ENCODE data around the gene TCTN3.
"Not testable (repeated sequence)": the region's sequence is repeated elsewhere in the genome, so short reads cannot be mapped to it uniquely, and the experiment has no call there.

TCTN3 gene

GRCh38 chr10:95730233-95730632, 36.5 kb upstream of the TCTN3 start:
- no peak overlapping the region for H3K4me3 ChIP-seq (ENCODE audit: control insufficient read depth, low read depth, low read length)
- TF ChIP-seq, protein P1, sequence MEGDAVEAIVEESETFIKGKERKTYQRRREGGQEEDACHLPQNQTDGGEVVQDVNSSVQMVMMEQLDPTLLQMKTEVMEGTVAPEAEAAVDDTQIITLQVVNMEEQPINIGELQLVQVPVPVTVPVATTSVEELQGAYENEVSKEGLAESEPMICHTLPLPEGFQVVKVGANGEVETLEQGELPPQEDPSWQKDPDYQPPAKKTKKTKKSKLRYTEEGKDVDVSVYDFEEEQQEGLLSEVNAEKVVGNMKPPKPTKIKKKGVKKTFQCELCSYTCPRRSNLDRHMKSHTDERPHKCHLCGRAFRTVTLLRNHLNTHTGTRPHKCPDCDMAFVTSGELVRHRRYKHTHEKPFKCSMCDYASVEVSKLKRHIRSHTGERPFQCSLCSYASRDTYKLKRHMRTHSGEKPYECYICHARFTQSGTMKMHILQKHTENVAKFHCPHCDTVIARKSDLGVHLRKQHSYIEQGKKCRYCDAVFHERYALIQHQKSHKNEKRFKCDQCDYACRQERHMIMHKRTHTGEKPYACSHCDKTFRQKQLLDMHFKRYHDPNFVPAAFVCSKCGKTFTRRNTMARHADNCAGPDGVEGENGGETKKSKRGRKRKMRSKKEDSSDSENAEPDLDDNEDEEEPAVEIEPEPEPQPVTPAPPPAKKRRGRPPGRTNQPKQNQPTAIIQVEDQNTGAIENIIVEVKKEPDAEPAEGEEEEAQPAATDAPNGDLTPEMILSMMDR (IDR thresholded peaks at IDR 0.05; ENCODE audit: control insufficient read depth, insufficient read depth, low read depth, low read length, missing control alignments), result no peak
- no peak for DNase-seq (ENCODE audit: low read depth)

- no peak for DNase-seq (ENCODE audit: low read depth)
- H3K4me3 ChIP-seq (ENCODE audit: control insufficient read depth, low read depth, low read length), result no peak overlapping the region
- TF ChIP-seq, protein P1 (IDR thresholded peaks at IDR 0.05; ENCODE audit: control insufficient read depth, insufficient read depth, low read depth, low read length, missing control alignments), result no peak
These were observed 35.8 kb upstream of the TCTN3 start for GRCh38 chr10:95729323-95730055.

DNA sequence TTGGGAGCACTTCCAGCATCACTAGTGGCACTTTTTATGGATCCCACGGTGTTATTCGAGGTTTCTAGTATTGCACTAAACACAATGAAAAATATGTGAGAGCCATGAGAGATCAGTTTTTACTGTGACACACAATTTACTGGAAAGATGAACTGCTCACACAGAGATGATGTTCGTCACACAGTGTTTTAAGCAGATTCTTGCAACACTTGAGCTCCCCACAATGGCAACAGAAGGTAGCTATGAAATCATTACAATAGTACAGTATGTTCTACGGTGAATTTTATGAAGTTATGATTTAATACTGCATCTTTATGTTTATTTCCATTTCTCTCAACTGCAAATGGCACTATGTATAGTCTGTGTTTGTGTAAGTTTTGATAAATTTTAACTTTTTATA, 34.8 kb upstream of the TCTN3 start:
- H3K4me3 ChIP-seq (ENCODE audit: control insufficient read depth, low read depth, low read length), result no peak overlapping the region
- TF ChIP-seq, protein P1 (IDR thresholded peaks at IDR 0.05; ENCODE audit: control insufficient read depth, insufficient read depth, low read depth, low read length, missing control alignments), result no peak
- DNase-seq (ENCODE audit: low read depth), result no peak

GRCh38 chr10:95722496-95722895, 28.8 kb upstream of the TCTN3 start:
- not testable (repeated sequence) for DNase-seq (ENCODE audit: low read depth); H3K4me3 ChIP-seq (ENCODE audit: control insufficient read depth, low read depth, low read length)

DNA sequence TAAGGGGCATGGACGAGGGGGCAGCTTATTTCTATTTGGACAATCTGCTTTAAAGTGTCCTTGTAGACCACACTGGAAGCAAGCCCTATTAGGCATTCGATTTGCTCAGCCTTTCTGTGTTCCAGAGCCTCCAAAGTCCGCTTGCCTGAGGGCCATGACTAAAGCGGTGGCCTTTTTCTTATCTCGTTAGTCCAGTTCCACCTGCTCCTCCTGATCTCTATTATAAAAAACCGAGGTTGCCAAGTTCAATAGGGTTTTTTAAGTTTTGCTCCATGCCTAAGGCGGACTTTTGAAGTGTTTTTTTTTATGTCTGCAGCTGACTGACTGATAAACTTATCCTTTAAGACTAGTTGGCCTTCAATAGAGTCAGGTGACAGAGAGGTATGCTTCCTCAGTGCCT, 27.0 kb upstream of the TCTN3 start:
- not testable (repeated sequence) for DNase-seq (ENCODE audit: low read depth)

GRCh38 chr10:95716866-95717265, 23.1 kb upstream of the TCTN3 start:
- TF ChIP-seq, protein P1 (IDR thresholded peaks at IDR 0.05; ENCODE audit: control insufficient read depth, insufficient read depth, low read depth, low read length, missing control alignments), result no peak
- H3K4me3 ChIP-seq (ENCODE audit: control insufficient read depth, low read depth, low read length), result no peak overlapping the region

More for the DNA sequence above, 27.0 kb upstream of the TCTN3 start:
- H3K4me3 ChIP-seq (ENCODE audit: control insufficient read depth, low read depth, low read length), result not testable (repeated sequence)

GRCh38 chr10:95716466-95716865, 22.7 kb upstream of the TCTN3 start:
- TF ChIP-seq, protein P1 (IDR thresholded peaks at IDR 0.05; ENCODE audit: control insufficient read depth, insufficient read depth, low read depth, low read length, missing control alignments), result no peak
- H3K4me3 ChIP-seq (ENCODE audit: control insufficient read depth, low read depth, low read length), result no peak overlapping the region
- DNase-seq (ENCODE audit: low read depth), result no peak

More at GRCh38 chr10:95716866-95717265, 23.1 kb upstream of the TCTN3 start:
- DNase-seq (ENCODE audit: low read depth), result no peak

DNA sequence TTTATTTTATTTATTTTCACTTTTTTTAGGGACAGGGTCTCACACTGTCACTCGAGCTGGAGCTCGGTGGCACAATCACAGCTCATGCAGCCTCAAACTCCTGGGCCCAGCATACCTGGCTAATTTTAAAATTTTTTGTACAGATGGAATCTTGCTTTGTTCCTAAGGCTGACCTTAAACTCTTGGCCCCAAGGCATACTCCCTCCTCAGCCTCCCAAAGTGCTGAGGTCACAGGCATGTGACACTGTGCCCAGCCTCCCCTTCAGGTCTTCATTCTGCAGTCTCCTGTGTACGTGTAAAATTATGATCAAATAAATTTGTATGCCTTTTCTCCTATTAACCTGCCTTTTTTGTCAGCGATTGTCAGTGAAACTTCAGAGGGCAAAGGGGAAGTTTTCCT, 17.8 kb upstream of the TCTN3 start:
- TF ChIP-seq, protein P1 (IDR thresholded peaks at IDR 0.05; ENCODE audit: control insufficient read depth, insufficient read depth, low read depth, low read length, missing control alignments), result no peak
- no peak overlapping the region for H3K4me3 ChIP-seq (ENCODE audit: control insufficient read depth, low read depth, low read length)
- DNase-seq (ENCODE audit: low read depth), result no peak
